ENCODE results near the gene CDC45.

CDC45 gene

DNA sequence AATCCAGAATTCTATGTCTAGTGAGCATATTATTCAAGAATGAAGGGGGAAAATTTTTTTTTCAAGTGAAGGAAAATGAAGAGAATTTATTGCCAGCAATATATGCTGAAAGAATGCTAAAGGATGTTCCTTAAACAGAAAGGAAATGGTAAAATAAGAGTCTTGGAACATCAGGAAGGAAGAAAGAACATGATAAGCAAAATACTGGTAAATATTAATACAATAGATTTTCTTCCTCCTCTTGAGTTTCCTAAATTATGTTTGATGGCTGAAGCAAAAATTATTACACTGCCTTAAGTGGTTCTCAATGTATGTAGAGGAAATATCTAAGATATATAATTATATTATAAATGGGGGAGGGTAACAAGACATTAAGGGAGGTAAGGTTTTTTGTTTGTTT, 54.1 kb downstream of the CDC45 start:
- DNase-seq (ENCODE audit: low read depth) = no peak
- TF ChIP-seq, protein P1, sequence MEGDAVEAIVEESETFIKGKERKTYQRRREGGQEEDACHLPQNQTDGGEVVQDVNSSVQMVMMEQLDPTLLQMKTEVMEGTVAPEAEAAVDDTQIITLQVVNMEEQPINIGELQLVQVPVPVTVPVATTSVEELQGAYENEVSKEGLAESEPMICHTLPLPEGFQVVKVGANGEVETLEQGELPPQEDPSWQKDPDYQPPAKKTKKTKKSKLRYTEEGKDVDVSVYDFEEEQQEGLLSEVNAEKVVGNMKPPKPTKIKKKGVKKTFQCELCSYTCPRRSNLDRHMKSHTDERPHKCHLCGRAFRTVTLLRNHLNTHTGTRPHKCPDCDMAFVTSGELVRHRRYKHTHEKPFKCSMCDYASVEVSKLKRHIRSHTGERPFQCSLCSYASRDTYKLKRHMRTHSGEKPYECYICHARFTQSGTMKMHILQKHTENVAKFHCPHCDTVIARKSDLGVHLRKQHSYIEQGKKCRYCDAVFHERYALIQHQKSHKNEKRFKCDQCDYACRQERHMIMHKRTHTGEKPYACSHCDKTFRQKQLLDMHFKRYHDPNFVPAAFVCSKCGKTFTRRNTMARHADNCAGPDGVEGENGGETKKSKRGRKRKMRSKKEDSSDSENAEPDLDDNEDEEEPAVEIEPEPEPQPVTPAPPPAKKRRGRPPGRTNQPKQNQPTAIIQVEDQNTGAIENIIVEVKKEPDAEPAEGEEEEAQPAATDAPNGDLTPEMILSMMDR (IDR thresholded peaks at IDR 0.05; ENCODE audit: control insufficient read depth, insufficient read depth, low read depth, low read length, missing control alignments) = no peak
- no peak overlapping the region for H3K4me3 ChIP-seq (ENCODE audit: control insufficient read depth, low read depth, low read length)

DNA sequence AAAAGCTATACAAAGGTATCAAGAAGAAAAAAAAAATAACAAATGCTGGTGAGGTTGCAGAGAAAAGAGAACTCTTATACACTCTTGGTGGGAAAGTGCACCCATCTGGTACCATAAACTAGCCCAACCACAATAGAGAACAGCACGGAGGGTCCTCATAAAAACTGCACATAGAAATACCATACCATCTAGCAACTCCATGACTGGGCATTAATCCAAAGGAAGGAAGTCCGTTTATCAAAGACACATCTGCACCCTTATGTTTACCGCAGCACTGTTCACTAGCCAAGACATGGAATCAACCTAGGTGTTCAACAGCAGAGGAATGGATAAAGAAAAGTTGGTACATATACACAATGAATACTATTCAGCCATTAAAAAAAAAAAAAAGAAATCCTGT, 55.3 kb downstream of the CDC45 start:
- no peak overlapping the region for H3K4me3 ChIP-seq (ENCODE audit: control insufficient read depth, low read depth, low read length)
- TF ChIP-seq, protein P1 (IDR thresholded peaks at IDR 0.05; ENCODE audit: control insufficient read depth, insufficient read depth, low read depth, low read length, missing control alignments) = no peak
- no peak for DNase-seq (ENCODE audit: low read depth)

DNA sequence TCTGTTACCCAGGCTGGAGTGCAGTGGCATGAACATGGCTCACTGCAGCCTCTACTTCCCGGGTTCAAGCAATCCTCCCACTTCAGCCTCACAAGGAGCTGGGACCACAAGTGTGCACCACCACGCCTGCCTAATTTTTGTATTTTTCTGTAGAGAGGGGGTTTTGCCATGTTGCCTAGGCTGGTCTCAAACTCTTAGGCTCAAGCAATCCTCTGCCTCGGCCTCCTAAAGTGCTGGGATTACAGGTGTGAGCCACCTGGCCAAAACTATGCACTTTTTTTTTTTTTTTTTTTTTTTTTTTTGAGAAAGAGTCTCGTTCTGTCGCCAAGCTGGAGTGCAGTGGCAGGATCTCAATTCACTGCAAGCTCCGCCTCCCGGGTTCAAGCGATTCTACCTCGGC, 56.8 kb downstream of the CDC45 start:
- DNase-seq (ENCODE audit: low read depth) = no peak
- TF ChIP-seq, protein P1 (IDR thresholded peaks at IDR 0.05; ENCODE audit: control insufficient read depth, insufficient read depth, low read depth, low read length, missing control alignments) = no peak
- no peak overlapping the region for H3K4me3 ChIP-seq (ENCODE audit: control insufficient read depth, low read depth, low read length)

DNA sequence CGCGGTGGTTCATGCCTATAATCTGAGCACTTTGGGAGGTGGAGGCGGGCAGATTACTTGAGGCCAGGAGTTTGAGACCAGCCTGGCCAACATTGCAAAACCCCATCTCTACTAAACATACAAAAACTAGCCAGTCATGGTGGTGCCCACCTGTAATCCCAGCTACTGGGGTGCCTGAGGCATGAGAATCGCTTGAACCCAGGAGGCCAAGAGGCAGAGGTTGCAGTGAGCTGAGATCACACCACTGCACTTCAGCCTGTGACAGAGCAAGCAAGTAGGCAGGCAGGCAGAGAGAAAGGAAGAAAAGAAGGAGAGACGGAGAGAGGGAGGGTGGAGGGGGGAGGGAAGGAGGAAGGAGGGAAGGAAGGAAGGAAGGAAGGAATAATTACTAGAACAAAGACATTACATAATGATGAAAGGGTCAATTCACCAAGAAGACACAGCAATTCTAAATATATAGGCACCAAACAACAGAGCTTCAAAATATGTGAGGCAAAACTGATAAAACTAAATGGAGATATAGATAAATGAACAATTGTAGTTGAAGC, 58.3 kb downstream of the CDC45 start:
- no peak for DNase-seq (ENCODE audit: low read depth)
- no peak overlapping the region for H3K4me3 ChIP-seq (ENCODE audit: control insufficient read depth, low read depth, low read length)
- TF ChIP-seq, protein P1 (IDR thresholded peaks at IDR 0.05; ENCODE audit: control insufficient read depth, insufficient read depth, low read depth, low read length, missing control alignments) = no peak

DNA sequence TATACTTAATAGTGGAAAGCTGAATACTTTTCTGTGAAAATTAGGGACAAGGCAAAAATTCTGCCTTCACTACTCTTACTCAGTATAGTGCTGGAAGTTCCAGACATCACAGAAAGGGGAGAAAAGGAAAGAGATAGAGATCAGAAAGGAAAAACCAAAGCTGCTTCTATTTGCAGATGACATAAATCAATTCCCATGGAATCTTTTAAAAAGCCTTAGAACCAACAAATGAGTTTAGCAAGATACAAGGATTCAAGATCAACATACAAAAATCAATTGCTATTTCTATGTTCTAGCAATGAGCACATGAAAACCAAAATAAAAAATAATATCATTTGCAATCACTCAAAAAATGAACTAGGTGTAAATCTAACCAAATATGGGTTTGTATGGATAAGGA, 60.7 kb downstream of the CDC45 start:
- DNase-seq (ENCODE audit: low read depth) = no peak
- H3K4me3 ChIP-seq (ENCODE audit: control insufficient read depth, low read depth, low read length) = no peak overlapping the region
- TF ChIP-seq, protein P1 (IDR thresholded peaks at IDR 0.05; ENCODE audit: control insufficient read depth, insufficient read depth, low read depth, low read length, missing control alignments) = no peak

DNA sequence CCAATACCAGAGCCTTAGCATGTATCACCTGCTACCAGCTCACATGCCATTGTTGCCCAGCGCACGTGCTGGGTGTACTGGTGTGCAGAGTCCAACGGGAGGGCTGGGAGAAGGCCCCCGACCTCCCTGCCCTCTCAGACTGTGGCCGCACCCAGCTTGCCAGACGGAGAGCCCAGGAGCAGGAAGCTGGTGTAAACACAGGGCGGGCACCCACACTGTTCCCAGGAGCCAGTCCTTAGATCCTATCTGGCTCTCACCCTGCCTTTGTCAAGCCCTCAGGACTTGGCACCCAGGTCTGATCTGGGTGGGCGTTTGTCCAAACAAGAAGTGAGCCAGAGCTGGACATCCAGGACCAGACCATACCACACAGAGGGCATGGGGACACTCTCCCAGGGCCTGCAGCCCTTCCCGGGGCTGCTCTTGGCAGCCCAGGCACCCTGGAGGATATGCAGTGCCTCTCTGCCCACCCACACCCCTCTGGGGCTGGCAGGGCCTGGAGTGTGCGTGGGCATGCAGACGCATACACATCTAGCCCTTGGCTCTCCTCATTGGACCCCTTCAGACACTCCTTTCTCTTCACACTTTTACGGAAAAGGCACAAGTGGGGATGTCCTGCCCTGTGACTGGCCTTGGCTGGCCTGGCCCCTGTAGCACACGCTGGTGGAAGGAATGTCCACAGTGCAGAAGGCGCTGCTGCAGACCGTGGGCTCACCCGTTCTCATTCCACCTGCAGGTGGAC, 64.4 kb downstream of the CDC45 start:
- TF ChIP-seq, protein P1 (IDR thresholded peaks at IDR 0.05; ENCODE audit: control insufficient read depth, insufficient read depth, low read depth, low read length, missing control alignments) = no peak
- H3K4me3 ChIP-seq (ENCODE audit: control insufficient read depth, low read depth, low read length) = no peak overlapping the region
- no peak for DNase-seq (ENCODE audit: low read depth)

All from AG09309 (cell line).